Activated CD4-positive, alpha-beta T cell treated with anti-CD3 and anti-CD28 coated beads for 36 hours (primary cell): Measurements from ENCODE around the gene MAN1C1. TPM values are rescaled to one million over a fixed set of nuclear protein-coding genes. Genes with fewer than 3 reads are reported as not detected.
"Not testable (repeated sequence)": the region's sequence is repeated elsewhere in the genome, so short reads cannot be mapped to it uniquely, and the experiment has no call there.

ENCODE experiments used
- ATAC-seq: fragments of 200-7000 bp; cut with Tn5 transposase; one replicate; pipeline ENCODE4 v1.10.0; 2021; ENCODE audit warnings: mild to moderate bottlenecking, moderate library complexity
- CTCF ChIA-PET: fragments of 350-600 bp; sonication (Branson Sonifier 250); formaldehyde crosslinking; loops from one replicate; lab custom pipeline; 2021; ENCODE audit warnings: antibody characterized with exemption; lab: Charles Lee
- POLR2A ChIA-PET: fragments of 350-600 bp; sonication (Branson Sonifier 250); formaldehyde crosslinking; loops from one replicate; lab custom pipeline; 2021; ENCODE audit warnings: antibody characterized with exemption, inconsistent platforms; lab: Charles Lee
- DNase-seq: peaks from one replicate; pipeline ENCODE4 v3.0.0-alpha.2; 2020
- H3K27ac Mint-ChIP-seq: one replicate; pipeline ENCODE4 v1.8.0; 2021; ENCODE audit warnings: mixed read lengths
- H3K27me3 Mint-ChIP-seq: one replicate; pipeline ENCODE4 v1.8.0; 2021; ENCODE audit warnings: mixed read lengths
- H3K36me3 Mint-ChIP-seq: one replicate; pipeline ENCODE4 v1.8.0; 2021; ENCODE audit warnings: low read depth, mixed read lengths
- H3K4me1 Mint-ChIP-seq: one replicate; pipeline ENCODE4 v1.8.0; 2021; ENCODE audit warnings: mixed read lengths
- H3K4me3 Mint-ChIP-seq: one replicate; pipeline ENCODE4 v1.8.0; 2021; ENCODE audit warnings: mild to moderate bottlenecking, moderate library complexity, mixed read lengths
- H3K9me3 Mint-ChIP-seq: one replicate; pipeline ENCODE4 v1.8.0; 2021; ENCODE audit warnings: low read depth, mixed read lengths
- intact Hi-C, 2 experiments: fragments of 100-400 bp; cut with DNase I in 1 of 2; cut with micrococcal nuclease in 1 of 2; formaldehyde crosslinking; loops; one replicate each; pipeline versions ENCODE4 v1.14.2 to v1.15.1; 2022 to 2024; cut with DNase I, micrococcal nuclease
- total RNA-seq, 2 experiments: library from RNA; stranded (reverse); gene quantifications; one replicate each; pipeline ENCODE4 v1.2.3, GENCODE V29; 2021

MAN1C1 gene
- total RNA-seq, 2 experiments from 2014 or later, result 10.0 to 10.1 TPM

DNA sequence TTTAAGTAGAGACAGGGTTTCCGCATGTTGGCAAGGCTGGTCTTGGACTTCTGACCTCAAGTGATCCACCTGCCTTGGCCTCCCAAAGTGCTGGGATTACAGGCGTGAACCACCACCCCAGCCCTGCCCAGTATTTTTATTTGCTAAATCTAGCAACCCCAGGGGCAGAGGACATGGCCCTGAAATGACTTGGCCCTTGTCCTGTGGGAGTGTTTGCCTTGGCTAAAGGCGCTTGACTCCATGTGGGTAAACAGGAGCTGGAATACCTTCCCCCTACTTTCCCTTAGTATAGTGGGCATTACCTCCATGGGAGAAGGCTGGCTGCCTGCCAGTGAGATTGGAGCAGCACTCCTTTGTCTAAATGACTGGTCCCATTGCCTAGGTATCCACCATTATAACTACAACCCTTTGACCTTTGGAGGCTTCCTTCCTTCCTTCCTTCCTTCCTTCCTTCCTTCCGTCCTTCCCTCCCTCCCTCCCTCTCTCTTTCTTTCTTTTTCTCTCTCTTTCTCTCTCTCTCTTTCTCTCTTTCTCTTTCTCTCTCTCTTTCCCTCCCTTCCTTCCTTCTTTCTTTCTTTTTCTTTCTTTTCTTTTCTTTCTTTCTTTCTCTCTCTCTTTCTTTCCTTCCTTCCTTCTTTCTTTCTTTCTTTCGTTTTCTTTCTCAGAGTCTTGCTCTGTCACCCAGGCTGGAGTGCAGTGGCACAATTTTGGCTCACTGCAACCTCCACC is 15.5 kb upstream of the MAN1C1 start:
- H3K4me3 Mint-ChIP-seq, H3K36me3 Mint-ChIP-seq, H3K27me3 Mint-ChIP-seq, H3K27ac Mint-ChIP-seq, DNase-seq, intact Hi-C loops, ATAC-seq, H3K9me3 Mint-ChIP-seq, POLR2A ChIA-PET, H3K4me1 Mint-ChIP-seq: not testable (repeated sequence)
- CTCF ChIA-PET, result interaction anchor here (0.7 kb wide), 2 partner anchors 231 to 344 kb away, joined by 3 read pairs; no protein-coding TSS in a partner anchor

DNA sequence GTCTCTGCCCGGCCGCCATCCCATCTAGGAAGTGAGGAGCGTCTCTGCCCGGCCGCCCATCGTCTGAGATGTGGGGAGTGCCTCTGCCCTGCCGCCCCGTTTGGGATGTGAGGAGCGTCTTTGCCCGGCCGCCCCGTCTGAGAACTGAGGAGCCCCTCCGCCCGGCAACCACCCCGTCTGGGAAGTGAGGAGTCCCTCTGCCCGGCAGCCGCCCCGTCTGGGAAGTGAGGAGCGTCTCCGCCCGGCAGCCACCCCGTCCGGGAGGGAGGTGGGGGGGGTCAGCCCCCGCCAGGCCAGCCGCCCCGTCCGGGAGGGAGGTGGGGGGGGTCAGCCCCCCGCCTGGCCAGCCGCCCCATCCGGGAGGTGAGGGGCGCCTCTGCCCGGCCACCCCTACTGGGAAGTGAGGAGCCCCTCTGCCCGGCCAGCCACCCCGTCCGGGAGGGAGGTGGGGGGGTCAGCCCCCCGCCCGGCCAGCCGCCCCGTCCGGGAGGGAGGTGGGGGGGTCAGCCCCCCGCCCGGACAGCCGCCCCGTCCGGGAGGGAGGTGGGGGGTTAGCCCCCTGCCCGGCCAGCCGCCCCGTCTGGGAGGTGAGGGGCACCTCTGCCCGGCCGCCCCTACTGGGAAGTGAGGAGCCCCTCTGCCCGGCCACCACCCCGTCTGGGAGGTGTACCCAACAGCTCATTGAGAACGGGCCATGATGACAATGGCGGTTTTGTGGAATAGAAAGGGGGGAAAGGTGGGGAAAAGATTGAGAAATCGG is 12.6 kb upstream of the MAN1C1 start:
- H3K9me3 Mint-ChIP-seq, H3K27me3 Mint-ChIP-seq, intact Hi-C loops, ATAC-seq, POLR2A ChIA-PET, CTCF ChIA-PET, H3K4me1 Mint-ChIP-seq, DNase-seq, H3K27ac Mint-ChIP-seq, H3K36me3 Mint-ChIP-seq, H3K4me3 Mint-ChIP-seq: not testable (repeated sequence)

DNA sequence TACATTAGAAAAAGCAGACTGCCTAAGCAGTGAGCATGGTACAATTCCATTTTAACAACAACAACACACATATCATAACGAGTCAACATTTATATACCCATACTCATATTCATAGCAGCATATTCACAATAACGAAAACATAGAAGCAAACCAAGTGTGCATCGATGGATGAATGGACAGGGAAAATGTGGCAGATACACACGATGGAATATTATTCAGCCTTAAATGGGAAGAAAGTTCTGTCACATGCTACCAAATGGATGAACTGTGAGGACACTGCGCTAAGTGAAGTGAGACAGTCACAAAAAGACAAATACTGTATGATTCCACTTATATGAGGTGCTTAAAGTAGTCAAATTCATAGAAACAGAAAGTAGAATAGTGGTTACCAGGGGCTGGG is 9.5 kb upstream of the MAN1C1 start:
- Mint-ChIP-seq H3K4me1 (peaks cover 11% of the 10 kb centered on the region), H3K9me3 (no peaks in the 10 kb centered on the region), H3K27me3 (peaks cover 3% of the 10 kb centered on the region), H3K36me3 (no peaks in the 10 kb centered on the region), H3K4me3 (no peak overlapping the region), H3K27ac (no peak overlapping the region)
- DNase-seq (no peak), ATAC-seq (no peak)
- ChIA-PET CTCF (interaction anchor here (0.6 to 3.9 kb wide), 4 partner anchors 12 to 205 kb away, joined by 3 to 23 read pairs (median 3); no protein-coding TSS in a partner anchor), POLR2A (no interaction called here)
- intact Hi-C loops, result no loop called here

DNA sequence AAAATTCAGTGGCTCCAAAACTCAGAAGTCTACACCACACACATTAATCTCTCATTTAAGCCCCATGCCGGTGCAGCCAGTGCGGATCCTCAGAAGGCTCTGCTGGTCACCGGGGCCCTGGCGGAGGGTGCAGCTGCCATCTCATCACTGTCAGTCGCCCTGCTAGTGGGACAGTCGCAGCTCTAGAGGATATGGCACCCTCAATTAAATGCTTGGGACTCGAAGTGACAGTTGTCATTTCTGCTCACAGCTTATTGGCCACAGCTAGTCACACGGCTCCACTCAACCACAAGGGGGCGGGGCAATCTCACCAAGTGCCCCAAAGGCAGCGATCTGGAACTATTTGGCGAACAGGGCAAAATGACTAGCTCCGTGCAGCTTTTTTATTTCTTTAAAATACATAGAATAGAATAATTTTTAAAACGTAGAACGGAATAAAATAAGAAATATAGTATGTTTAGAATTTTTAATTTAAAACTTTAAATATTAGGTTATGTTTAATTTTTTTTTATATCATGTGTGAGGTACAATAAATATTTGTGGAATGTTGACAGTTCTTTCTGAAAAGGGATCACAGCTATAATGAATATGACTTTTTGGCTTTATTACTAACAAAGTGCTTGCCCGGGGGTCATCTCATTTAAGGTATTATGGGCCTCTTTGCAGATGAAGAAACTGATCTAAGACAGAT is 8.0 kb upstream of the MAN1C1 start:
- H3K4me1 Mint-ChIP-seq, result peaks cover 11% of the 10 kb centered on the region
- H3K9me3 Mint-ChIP-seq, result no peaks in the 10 kb centered on the region
- DNase-seq (peak; percentile 95), ATAC-seq (peak; percentile 99)
- CTCF ChIA-PET, result interaction anchor here (0.6 to 4.7 kb wide), 27 partner anchors 10 to 267 kb away, joined by 3 to 27 read pairs (median 4); partner anchors contain the start of gene MTFR1L
- no peak overlapping the region for H3K4me3 Mint-ChIP-seq
- POLR2A ChIA-PET, result interaction anchor here (0.8 to 1.1 kb wide), 4 partner anchors 35 to 211 kb away, joined by 3 to 5 read pairs (median 4); partner anchors contain the start of gene MTFR1L
- no peak overlapping the region for H3K27ac Mint-ChIP-seq
- H3K27me3 Mint-ChIP-seq, result peaks cover 6% of the 10 kb centered on the region
- H3K36me3 Mint-ChIP-seq, result no peaks in the 10 kb centered on the region
- intact Hi-C loops, result loop anchor here (1.0 to 2.0 kb wide), 5 partner anchors 166 to 390 kb away; partner anchors contain the start of gene PAFAH2 (in 1 of the 2)

DNA sequence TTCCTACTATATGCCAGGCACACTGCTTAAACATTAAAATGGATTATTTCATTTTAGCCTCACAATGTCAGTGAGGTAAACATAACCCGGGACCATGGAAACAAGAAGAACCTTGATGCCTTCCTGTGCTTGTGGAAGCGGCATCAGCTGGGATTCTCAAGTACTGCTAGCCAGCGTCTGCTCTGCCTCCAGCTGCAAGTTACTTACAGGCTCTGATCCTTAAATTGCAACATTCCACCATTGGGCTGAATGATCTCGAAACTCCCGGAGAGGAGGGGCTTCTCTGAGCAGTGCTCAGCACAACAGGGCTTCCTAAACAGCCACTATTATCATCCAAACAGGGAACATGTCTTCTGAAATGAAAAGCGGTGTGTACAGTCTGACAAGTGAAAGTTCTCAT is 6.7 kb upstream of the MAN1C1 start:
- POLR2A ChIA-PET, result no interaction called here
- H3K27ac Mint-ChIP-seq, result no peak overlapping the region
- no peaks in the 10 kb centered on the region for H3K9me3 Mint-ChIP-seq
- H3K4me1 Mint-ChIP-seq, result peaks cover 19% of the 10 kb centered on the region
- no peaks in the 10 kb centered on the region for H3K36me3 Mint-ChIP-seq
- CTCF ChIA-PET, result interaction anchor here (0.6 to 4.7 kb wide), 14 partner anchors 10 to 446 kb away, joined by 3 to 27 read pairs (median 4); no protein-coding TSS in a partner anchor
- no peak for DNase-seq
- ATAC-seq, result no peak
- H3K4me3 Mint-ChIP-seq, result no peak overlapping the region
- intact Hi-C loops, result loop anchor here (2.0 kb wide), 3 partner anchors 165 to 389 kb away; partner anchors contain the start of gene PAFAH2 (in 1 of the 2)
- H3K27me3 Mint-ChIP-seq, result peaks cover 8% of the 10 kb centered on the region

DNA sequence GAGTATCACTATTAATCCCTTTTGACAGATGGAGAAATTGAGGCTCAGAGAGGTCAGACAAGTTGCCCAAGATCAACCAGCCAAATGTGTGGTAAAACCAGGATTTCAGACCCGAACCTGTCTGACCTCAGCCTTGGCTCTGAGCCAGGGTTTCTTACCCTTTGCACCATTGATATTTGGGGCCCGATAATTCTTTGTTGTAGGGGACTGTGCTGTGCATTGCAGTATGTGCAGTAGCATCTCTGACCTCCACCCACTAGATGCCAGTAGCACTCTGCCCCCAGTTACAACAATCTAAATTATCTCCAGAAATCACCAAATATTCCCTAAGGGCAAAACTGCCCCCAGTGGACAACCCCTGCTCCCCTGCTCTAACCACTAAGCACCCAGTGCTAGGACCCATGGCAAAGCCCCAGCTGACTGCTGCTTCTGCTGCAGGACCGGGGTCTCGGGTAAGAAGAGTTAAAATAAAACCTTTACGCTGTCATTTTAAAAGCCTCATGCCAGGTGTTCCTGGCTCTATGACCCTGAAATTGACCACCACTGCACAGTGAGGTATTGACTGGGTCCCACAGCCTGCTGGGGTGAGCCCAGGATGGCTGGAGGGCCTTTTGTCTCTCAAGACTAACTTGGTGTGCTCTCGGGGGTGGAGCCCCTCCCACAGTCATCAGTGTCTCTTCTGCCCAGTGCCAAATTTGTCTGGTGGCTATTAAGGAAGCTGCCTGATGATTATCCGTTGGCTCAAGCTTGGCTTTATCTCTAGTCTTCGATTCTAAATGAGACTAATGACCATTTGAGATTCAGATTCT is 5.6 kb upstream of the MAN1C1 start:
- H3K36me3 Mint-ChIP-seq, result no peaks in the 10 kb centered on the region
- peaks cover 11% of the 10 kb centered on the region for H3K27me3 Mint-ChIP-seq
- H3K27ac Mint-ChIP-seq, result no peak overlapping the region
- H3K9me3 Mint-ChIP-seq, result no peaks in the 10 kb centered on the region
- H3K4me3 Mint-ChIP-seq, result no peak overlapping the region
- ATAC-seq (peak; percentile 37), DNase-seq (peak; percentile 39)
- ChIA-PET CTCF (interaction anchor here (0.5 to 4.7 kb wide), 6 partner anchors 8 to 623 kb away, joined by 3 to 27 read pairs (median 4); partner anchors contain the start of gene CEP85), POLR2A (no interaction called here)
- intact Hi-C loops, result no loop called here
- peaks cover 30% of the 10 kb centered on the region for H3K4me1 Mint-ChIP-seq

DNA sequence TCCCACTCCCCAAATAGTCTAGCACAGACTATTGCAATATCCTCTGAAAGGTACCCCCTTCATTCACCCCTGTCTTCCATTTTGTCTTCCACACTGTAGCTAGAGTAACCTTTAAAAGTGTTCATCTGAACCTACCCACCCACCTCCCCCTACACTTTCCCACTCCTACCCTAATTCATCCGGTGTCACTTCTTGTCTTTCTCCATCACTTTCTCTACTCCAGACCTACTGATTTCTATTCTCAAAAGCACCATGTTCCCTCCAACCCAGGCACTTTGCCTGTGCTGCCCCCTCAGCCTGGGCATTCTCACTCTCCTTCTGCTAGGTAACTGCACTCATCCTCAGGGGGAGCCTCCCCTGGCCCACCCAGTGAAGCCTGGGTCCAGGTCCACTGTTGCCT is 4.7 kb upstream of the MAN1C1 start:
- intact Hi-C loops, result no loop called here
- ChIA-PET CTCF (interaction anchor here (0.5 to 4.7 kb wide), 5 partner anchors 80 to 200 kb away, joined by 3 to 27 read pairs (median 4); no protein-coding TSS in a partner anchor), POLR2A (no interaction called here)
- ATAC-seq (no peak), DNase-seq (no peak)
- Mint-ChIP-seq H3K4me3 (no peak overlapping the region), H3K9me3 (no peaks in the 10 kb centered on the region), H3K36me3 (no peaks in the 10 kb centered on the region), H3K27ac (no peak overlapping the region), H3K4me1 (peaks cover 30% of the 10 kb centered on the region), H3K27me3 (peaks cover 11% of the 10 kb centered on the region)

DNA sequence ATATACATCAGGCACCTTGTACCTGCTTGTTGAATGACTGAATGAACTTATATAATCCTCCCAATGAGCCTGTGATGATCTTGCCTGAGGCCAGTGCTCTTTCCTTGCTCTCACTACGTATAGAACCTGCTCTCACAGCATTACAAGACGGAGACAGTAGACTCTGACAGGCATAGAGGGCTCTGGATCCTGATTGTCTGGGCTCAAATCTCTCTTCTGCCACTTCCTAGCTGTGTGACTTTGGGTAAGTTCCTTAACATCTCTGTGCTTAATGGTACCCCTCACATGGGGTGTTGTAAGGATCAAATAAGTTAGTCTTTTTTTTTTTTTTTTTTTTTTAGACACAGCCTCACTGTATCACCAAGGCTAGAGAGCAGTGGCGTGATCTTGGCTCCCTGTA is 4.2 kb upstream of the MAN1C1 start:
- H3K27me3 Mint-ChIP-seq, result peaks cover 11% of the 10 kb centered on the region

DNA sequence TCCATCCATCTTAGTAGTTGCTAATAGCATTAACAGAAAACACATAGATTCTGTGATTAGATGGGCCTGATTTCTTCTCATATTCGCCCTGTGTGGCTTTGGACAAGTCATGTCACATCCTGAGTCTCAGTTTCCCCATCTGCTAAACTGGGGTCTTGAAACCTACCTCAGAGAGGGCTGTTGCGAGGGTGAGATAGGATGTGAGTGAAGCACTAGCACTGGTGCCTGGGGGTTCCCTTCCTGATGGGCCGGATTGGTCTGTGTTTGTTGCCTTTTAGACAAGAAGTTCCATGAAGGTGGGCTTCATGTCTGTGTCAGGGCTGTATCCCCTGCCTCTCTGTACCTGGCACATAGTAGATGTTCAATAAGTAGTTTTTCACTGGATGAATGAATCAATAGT is 3.5 kb upstream of the MAN1C1 start:
- ATAC-seq (no peak), DNase-seq (no peak)
- Mint-ChIP-seq H3K4me1 (peaks cover 30% of the 10 kb centered on the region), H3K9me3 (no peaks in the 10 kb centered on the region), H3K27me3 (peaks cover 11% of the 10 kb centered on the region), H3K4me3 (no peak overlapping the region), H3K36me3 (no peaks in the 10 kb centered on the region), H3K27ac (no peak overlapping the region)
- CTCF ChIA-PET, result interaction anchor here (0.9 to 2.6 kb wide), 2 partner anchors 64 to 186 kb away, joined by 4 to 7 read pairs; no protein-coding TSS in a partner anchor
- intact Hi-C loops, result no loop called here
- POLR2A ChIA-PET, result no interaction called here

More for the DNA sequence above, 4.2 kb upstream of the MAN1C1 start:
- Mint-ChIP-seq H3K36me3 (no peaks in the 10 kb centered on the region), H3K27ac (no peak overlapping the region), H3K4me3 (no peak overlapping the region), H3K9me3 (no peaks in the 10 kb centered on the region), H3K4me1 (peaks cover 30% of the 10 kb centered on the region)
- intact Hi-C loops, result no loop called here
- DNase-seq, result no peak
- POLR2A ChIA-PET, result no interaction called here
- CTCF ChIA-PET, result interaction anchor here (0.9 to 4.7 kb wide), 4 partner anchors 182 to 199 kb away, joined by 3 to 27 read pairs (median 6); no protein-coding TSS in a partner anchor
- no peak for ATAC-seq

DNA sequence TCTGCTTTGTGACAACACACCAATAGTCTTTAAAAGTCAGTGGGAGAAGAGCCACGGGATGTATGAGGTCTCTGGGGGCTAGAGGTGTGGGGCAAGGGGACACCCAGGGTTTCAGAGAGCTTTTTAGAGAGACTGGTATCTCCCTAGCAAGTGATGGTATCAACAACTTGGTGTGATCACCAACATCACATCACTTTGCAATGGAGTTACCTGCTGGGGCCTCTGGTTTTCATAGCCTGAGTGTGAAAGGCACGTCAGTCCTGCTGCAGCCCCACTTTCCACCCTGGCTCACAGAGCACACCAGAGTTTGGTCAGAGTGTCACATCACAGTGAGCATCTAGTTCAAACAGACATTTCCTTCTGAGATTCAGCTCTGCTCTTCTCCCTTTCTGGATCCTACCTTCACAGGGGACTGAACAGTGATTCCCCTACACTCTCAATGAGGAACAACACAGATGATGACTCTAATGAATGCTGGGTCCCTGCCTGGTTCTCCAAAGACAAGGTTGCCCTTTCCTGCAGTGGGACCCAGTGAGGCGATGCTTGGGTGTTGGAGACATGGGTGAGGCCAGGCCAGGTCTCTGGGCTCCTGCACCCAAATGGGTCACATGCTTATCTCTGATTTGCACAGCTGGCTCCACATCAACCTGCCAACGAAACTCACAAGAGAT is 2.0 kb upstream of the MAN1C1 start:
- Mint-ChIP-seq H3K4me3 (no peak overlapping the region), H3K27ac (no peak overlapping the region), H3K4me1 (peaks cover 42% of the 10 kb centered on the region), H3K36me3 (no peaks in the 10 kb centered on the region), H3K27me3 (peaks cover 11% of the 10 kb centered on the region), H3K9me3 (no peaks in the 10 kb centered on the region)
- intact Hi-C loops, result loop anchor here in 1 of 2 experiments (5.0 kb wide), 1 partner anchor 83 kb away; no protein-coding TSS in a partner anchor
- CTCF ChIA-PET, result interaction anchor here (0.6 to 2.6 kb wide), 6 partner anchors 17 to 383 kb away, joined by 3 to 7 read pairs (median 4); partner anchors contain the start of gene PAFAH2
- ATAC-seq (no peak), DNase-seq (peak; percentile 29)
- POLR2A ChIA-PET, result interaction anchor here (0.6 kb wide), 1 partner anchor 177 kb away, joined by 4 read pairs; no protein-coding TSS in a partner anchor
